Osteoblast (primary cell): ENCODE measurements around the gene NFKBIZ. TPM values are rescaled to one million over a fixed set of nuclear protein-coding genes. Genes with fewer than 3 reads are reported as not detected.
A peak's percentile ranks its signal among the peaks of the same experiment; 100 is the strongest.

Source experiments
- DNase-seq: peaks from one replicate; pipeline ENCODE4 v3.0.0; 2011; ENCODE audit warnings: low spot score, mixed read lengths; ENCODE audit not compliant: insufficient read length; ENCODE audit errors: missing footprints
- H2AFZ ChIP-seq: 2 replicates; pipeline ENCODE4 v1.6.0; 2011; ENCODE audit warnings: mild to moderate bottlenecking, low read length
- H3K27ac ChIP-seq: 2 replicates; pipeline ENCODE4 v1.5.1; 2011; ENCODE audit warnings: mild to moderate bottlenecking, low read depth, low read length, moderate library complexity
- H3K27me3 ChIP-seq: 2 replicates; pipeline ENCODE4 v1.6.0; 2012; ENCODE audit warnings: mild to moderate bottlenecking, control low read depth, inconsistent platforms, low read length, moderate library complexity; ENCODE audit not compliant: insufficient read depth
- H3K36me3 ChIP-seq: 2 replicates; pipeline ENCODE4 v1.5.1; 2011; ENCODE audit warnings: mild to moderate bottlenecking, low read length, control low read depth, moderate library complexity; ENCODE audit not compliant: insufficient read depth
- H3K4me1 ChIP-seq: 2 replicates; pipeline ENCODE4 v1.5.1; 2011; ENCODE audit warnings: mild to moderate bottlenecking, low read length, control low read depth, moderate library complexity; ENCODE audit not compliant: insufficient read depth
- H3K4me2 ChIP-seq: 2 replicates; pipeline ENCODE4 v1.6.0; 2011; ENCODE audit warnings: mild to moderate bottlenecking, low read length; ENCODE audit not compliant: insufficient read depth
- H3K4me3 ChIP-seq: fragments of 200-600 bp; sonication (generic); 3 replicates; pipeline ENCODE4 v1.5.1; 2012; ENCODE audit warnings: mild to moderate bottlenecking, low read length, inconsistent platforms; ENCODE audit not compliant: insufficient read depth
- H3K79me2 ChIP-seq: 2 replicates; pipeline ENCODE4 v1.6.0; 2012; ENCODE audit warnings: mild to moderate bottlenecking, low read length, control low read depth, inconsistent platforms; ENCODE audit not compliant: insufficient read depth
- H3K9me3 ChIP-seq: 2 replicates; pipeline ENCODE4 v1.5.1; 2011; ENCODE audit warnings: low read depth, low read length, control low read depth
- H4K20me1 ChIP-seq: 2 replicates; pipeline ENCODE4 v1.6.0; 2012; ENCODE audit warnings: mild to moderate bottlenecking, low read length, control low read depth; ENCODE audit not compliant: insufficient read depth
- total RNA-seq: library from RNA; depleted of rRNA; stranded (reverse); fragments of >200 nt; gene quantifications from 2 replicates; pipeline ENCODE4 v1.2.3, GENCODE V29; 2012
- TF ChIP-seq, protein P1 (sequence below): IDR thresholded peaks from 2 replicates; pipeline ENCODE4 v1.5.1; 2011; ENCODE audit warnings: mild to moderate bottlenecking, low read depth, low read length, moderate library complexity; ENCODE audit errors: extremely low read depth

NFKBIZ gene
- total RNA-seq, 1 donor = 55.0 TPM

GRCh38 chr3:101848326-101848725, 988 bp upstream of the NFKBIZ start:
- Histone ChIP-seq H3K79me2 (peaks cover 39% of the 10 kb centered on the region), H3K27ac (peak overlapping the region; percentile 84), H3K4me2 (peak overlapping the region; percentile 92), H3K27me3 (no peaks in the 10 kb centered on the region), H3K36me3 (peaks cover 24% of the 10 kb centered on the region), H2AFZ (peak overlapping the region; percentile 80), H3K4me1 (peaks cover 20% of the 10 kb centered on the region), H3K4me3 (peak overlapping the region; percentile 83), H3K9me3 (no peaks in the 10 kb centered on the region), H4K20me1 (peaks cover 30% of the 10 kb centered on the region)
- no peak for DNase-seq
- TF ChIP-seq, protein P1, sequence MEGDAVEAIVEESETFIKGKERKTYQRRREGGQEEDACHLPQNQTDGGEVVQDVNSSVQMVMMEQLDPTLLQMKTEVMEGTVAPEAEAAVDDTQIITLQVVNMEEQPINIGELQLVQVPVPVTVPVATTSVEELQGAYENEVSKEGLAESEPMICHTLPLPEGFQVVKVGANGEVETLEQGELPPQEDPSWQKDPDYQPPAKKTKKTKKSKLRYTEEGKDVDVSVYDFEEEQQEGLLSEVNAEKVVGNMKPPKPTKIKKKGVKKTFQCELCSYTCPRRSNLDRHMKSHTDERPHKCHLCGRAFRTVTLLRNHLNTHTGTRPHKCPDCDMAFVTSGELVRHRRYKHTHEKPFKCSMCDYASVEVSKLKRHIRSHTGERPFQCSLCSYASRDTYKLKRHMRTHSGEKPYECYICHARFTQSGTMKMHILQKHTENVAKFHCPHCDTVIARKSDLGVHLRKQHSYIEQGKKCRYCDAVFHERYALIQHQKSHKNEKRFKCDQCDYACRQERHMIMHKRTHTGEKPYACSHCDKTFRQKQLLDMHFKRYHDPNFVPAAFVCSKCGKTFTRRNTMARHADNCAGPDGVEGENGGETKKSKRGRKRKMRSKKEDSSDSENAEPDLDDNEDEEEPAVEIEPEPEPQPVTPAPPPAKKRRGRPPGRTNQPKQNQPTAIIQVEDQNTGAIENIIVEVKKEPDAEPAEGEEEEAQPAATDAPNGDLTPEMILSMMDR = no peak

DNA sequence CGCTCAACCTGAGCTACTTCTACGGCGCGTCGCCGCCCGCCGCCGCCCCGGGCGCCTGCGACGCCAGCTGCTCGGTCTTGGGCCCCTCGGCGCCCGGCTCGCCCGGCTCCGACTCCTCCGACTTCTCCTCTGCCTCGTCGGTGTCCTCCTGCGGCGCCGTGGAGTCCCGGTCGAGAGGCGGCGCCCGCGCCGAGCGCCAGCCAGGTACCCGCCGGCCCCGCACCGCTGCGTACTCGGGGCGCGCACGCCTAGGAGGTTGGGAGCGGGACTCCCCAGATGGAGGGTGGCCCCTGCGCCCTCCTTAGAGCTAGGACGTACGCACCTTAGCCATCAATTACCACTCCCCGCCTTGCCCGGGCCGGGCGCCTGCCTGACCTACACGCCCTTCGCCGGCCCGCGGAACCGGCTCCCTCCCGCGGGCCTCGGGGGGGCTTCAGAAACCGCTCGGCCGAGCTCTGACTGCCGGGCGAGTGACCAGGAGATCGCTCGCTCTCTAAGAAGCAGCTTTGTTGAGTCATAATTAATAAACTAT, 466 bp downstream of the NFKBIZ start:
- peaks cover 38% of the 10 kb centered on the region for H3K36me3 ChIP-seq
- no peaks in the 10 kb centered on the region for H3K27me3 ChIP-seq
- DNase-seq = peak; percentile 85
- peak overlapping the region; percentile 83 for H3K27ac ChIP-seq
- H3K9me3 ChIP-seq = no peaks in the 10 kb centered on the region
- no peak overlapping the region for H2AFZ ChIP-seq
- peak overlapping the region; percentile 83 for H3K4me3 ChIP-seq
- peaks cover 20% of the 10 kb centered on the region for H3K4me1 ChIP-seq
- H3K79me2 ChIP-seq = peaks cover 47% of the 10 kb centered on the region
- peaks cover 38% of the 10 kb centered on the region for H4K20me1 ChIP-seq
- TF ChIP-seq, protein P1 = no peak
- peak overlapping the region; percentile 81 for H3K4me2 ChIP-seq

- H3K4me3 ChIP-seq = peak overlapping the region; percentile 83
- H3K79me2 ChIP-seq = peaks cover 54% of the 10 kb centered on the region
- peak overlapping the region; percentile 83 for H3K27ac ChIP-seq
- DNase-seq = peak; percentile 85
- H3K9me3 ChIP-seq = no peaks in the 10 kb centered on the region
- no peak overlapping the region for H2AFZ ChIP-seq
- no peaks in the 10 kb centered on the region for H3K27me3 ChIP-seq
- peak overlapping the region; percentile 81 for H3K4me2 ChIP-seq
- TF ChIP-seq, protein P1 = no peak
- peaks cover 20% of the 10 kb centered on the region for H3K4me1 ChIP-seq
- H3K36me3 ChIP-seq = peaks cover 45% of the 10 kb centered on the region
- H4K20me1 ChIP-seq = peaks cover 45% of the 10 kb centered on the region
These were observed 1.1 kb downstream of the NFKBIZ start for GRCh38 chr3:101850246-101851051.

GRCh38 chr3:101851072-101851770, 1.9 kb downstream of the NFKBIZ start:
- peak overlapping the region; percentile 83 for H3K4me3 ChIP-seq
- H3K4me1 ChIP-seq = peaks cover 20% of the 10 kb centered on the region
- H3K27ac ChIP-seq = peak overlapping the region; percentile 83
- TF ChIP-seq, protein P1 = no peak
- H3K36me3 ChIP-seq = peaks cover 51% of the 10 kb centered on the region
- no peaks in the 10 kb centered on the region for H3K9me3 ChIP-seq
- DNase-seq = peak; percentile 80
- peak overlapping the region; percentile 81 for H3K4me2 ChIP-seq
- H4K20me1 ChIP-seq = peaks cover 47% of the 10 kb centered on the region
- H3K27me3 ChIP-seq = no peaks in the 10 kb centered on the region
- peaks cover 56% of the 10 kb centered on the region for H3K79me2 ChIP-seq
- H2AFZ ChIP-seq = no peak overlapping the region
